SK-N-SH treated with all-trans-retinoic acid at 6 μM for 48 hours (cell line): ENCODE data around the gene SGPL1.

Source experiments
- ATAC-seq: fragments of 200-7000 bp; cut with Tn5 transposase; 3 replicates; pipeline ENCODE4 v1.9.1; 2020; ENCODE audit warnings: mild to moderate bottlenecking, moderate library complexity
- ARNTL ChIP-seq: fragments of 450-650 bp; formaldehyde crosslinking; IDR thresholded peaks from 2 replicates; pipeline ENCODE4 v1.5.0; 2020; ENCODE audit warnings: low read depth, mild to moderate bottlenecking, moderate library complexity, borderline replicate concordance
- CREB5 ChIP-seq: fragments of 250-450 bp; sonication (Bioruptor Pico); IDR thresholded peaks from 2 replicates; pipeline ENCODE4 v1.5.1; 2020; ENCODE audit warnings: low read depth, mild to moderate bottlenecking, moderate library complexity
- CSDC2 ChIP-seq: fragments of 250-450 bp; sonication (Bioruptor Pico); IDR thresholded peaks from 2 replicates; pipeline ENCODE4 v1.5.0; 2020; ENCODE audit warnings: mild to moderate bottlenecking, moderate library complexity
- ESRRG ChIP-seq: fragments of 250-450 bp; sonication (Bioruptor Pico); IDR thresholded peaks from 2 replicates; pipeline ENCODE4 v1.6.1; 2021; ENCODE audit warnings: mild to moderate bottlenecking
- GLIS3 ChIP-seq: fragments of 250-450 bp; sonication (Bioruptor Pico); IDR thresholded peaks from 2 replicates; pipeline ENCODE4 v1.5.0; 2020; ENCODE audit warnings: mild to moderate bottlenecking, moderate library complexity
- ISL1 ChIP-seq: fragments of 250-450 bp; sonication (Bioruptor Pico); IDR thresholded peaks from 2 replicates; pipeline ENCODE4 v2.1.2; 2022; ENCODE audit warnings: mild to moderate bottlenecking, moderate library complexity
- OSR1 ChIP-seq: fragments of 250-450 bp; sonication (Bioruptor Pico); IDR thresholded peaks from 2 replicates; pipeline ENCODE4 v1.8.0; 2022; ENCODE audit warnings: moderate library complexity, mild to moderate bottlenecking, inconsistent platforms
- PATZ1 ChIP-seq: fragments of 250-450 bp; sonication (Bioruptor Pico); IDR thresholded peaks from 2 replicates; pipeline ENCODE4 v1.8.0; 2020; ENCODE audit warnings: mild to moderate bottlenecking, moderate library complexity, borderline replicate concordance
- POU6F1 ChIP-seq: fragments of 250-450 bp; sonication (Bioruptor Pico); IDR thresholded peaks from 2 replicates; pipeline ENCODE4 v1.8.0; 2021; ENCODE audit warnings: low read depth, mild to moderate bottlenecking, moderate library complexity, borderline replicate concordance
- PPARA ChIP-seq: fragments of 250-450 bp; sonication (Bioruptor Pico); IDR thresholded peaks from 2 replicates; pipeline ENCODE4 v1.5.0; 2020; ENCODE audit warnings: mild to moderate bottlenecking, borderline replicate concordance
- RARB ChIP-seq: fragments of 250-450 bp; sonication (Bioruptor Pico); IDR thresholded peaks from 2 replicates; pipeline ENCODE4 v1.8.0; 2021; ENCODE audit warnings: mild to moderate bottlenecking, moderate library complexity
- SNAI2 ChIP-seq: fragments of 250-450 bp; sonication (Bioruptor Pico); IDR thresholded peaks from 2 replicates; pipeline ENCODE4 v1.5.0; 2020; ENCODE audit warnings: mild to moderate bottlenecking, moderate library complexity
- TCF4 ChIP-seq: fragments of 250-450 bp; sonication (Bioruptor Pico); IDR thresholded peaks from 2 replicates; pipeline ENCODE4 v1.8.0; 2021; ENCODE audit warnings: mild to moderate bottlenecking, moderate library complexity, borderline replicate concordance
- TSHZ2 ChIP-seq: fragments of 250-450 bp; sonication (Bioruptor Pico); IDR thresholded peaks from 2 replicates; pipeline ENCODE4 v1.5.0; 2020; ENCODE audit warnings: mild to moderate bottlenecking, moderate library complexity
- ZC3H10 ChIP-seq: fragments of 250-450 bp; sonication (Bioruptor Pico); IDR thresholded peaks from 2 replicates; pipeline ENCODE4 v1.5.1; 2021; ENCODE audit warnings: mild to moderate bottlenecking, moderate library complexity
- ZFP30 ChIP-seq: fragments of 450-650 bp; formaldehyde crosslinking; IDR thresholded peaks from 2 replicates; pipeline ENCODE4 v1.5.0; 2022; ENCODE audit warnings: mild to moderate bottlenecking, moderate library complexity
- ZNF565 ChIP-seq: fragments of 450-650 bp; formaldehyde crosslinking; conservative IDR thresholded peaks from 2 replicates; pipeline ENCODE4 v1.5.0; 2020; ENCODE audit warnings: low read depth, mild to moderate bottlenecking, moderate library complexity
- ZNF70 ChIP-seq: fragments of 450-650 bp; formaldehyde crosslinking; IDR thresholded peaks from 2 replicates; pipeline ENCODE4 v1.5.0; 2020; ENCODE audit warnings: mild to moderate bottlenecking, moderate library complexity
- ZNF8 ChIP-seq: fragments of 450-650 bp; formaldehyde crosslinking; IDR thresholded peaks from 2 replicates; pipeline ENCODE4 v1.5.0; 2020; ENCODE audit warnings: mild to moderate bottlenecking, moderate library complexity

The SGPL1 gene

GRCh38 chr10:70847659-70848360 is 32.1 kb downstream of the SGPL1 start:
- no peak for ATAC-seq
- no peak for TF ChIP-seq ISL1
- TF ChIP-seq ZFP30 (CRISPR knock-in tag), result no peak

- TF ChIP-seq ZC3H10 (CRISPR knock-in tag), result 0 out of 2 replicates have a peak, but pooled peaks have one; percentile 11
- no peak for TF ChIP-seq ZNF70
- TF ChIP-seq ISL1, result 0 out of 2 replicates have a peak, but pooled peaks have one; percentile 23
- ATAC-seq, result peak; percentile 87
These were observed 33.9 kb downstream of the SGPL1 start for GRCh38 chr10:70849582-70850016.

GRCh38 chr10:70850097-70850496 is 34.3 kb downstream of the SGPL1 start:
- ATAC-seq, result no peak; the same call in 2 of the 3 replicates
- TF ChIP-seq POU6F1 (no peak), ISL1 (no peak), CREB5 (no peak), ESRRG (CRISPR knock-in tag) (no peak), OSR1 (no peak), TSHZ2 (CRISPR knock-in tag) (no peak), RARB (no peak), TCF4 (no peak), PATZ1 (CRISPR knock-in tag) (no peak)
- TF ChIP-seq, all 23 proteins: peak for 0

GRCh38 chr10:70851597-70852475 is 36.1 kb downstream of the SGPL1 start:
- no peak for ATAC-seq

GRCh38 chr10:70853038-70853437 is 37.3 kb downstream of the SGPL1 start:
- ATAC-seq, result no peak
- TF ChIP-seq CREB5 (no peak), GLIS3 (CRISPR knock-in tag) (no peak), RARB (no peak), POU6F1 (no peak), TSHZ2 (CRISPR knock-in tag) (no peak), ARNTL (no peak), ZNF8 (CRISPR knock-in tag) (no peak), ZNF565 (CRISPR knock-in tag) (no peak), PPARA (CRISPR knock-in tag) (no peak)

More at GRCh38 chr10:70851597-70852475, 36.1 kb downstream of the SGPL1 start:
- TF ChIP-seq PPARA (CRISPR knock-in tag) (no peak), SNAI2 (CRISPR knock-in tag) (no peak), ARNTL (no peak), TCF4 (no peak), ZFP30 (CRISPR knock-in tag) (no peak), GLIS3 (CRISPR knock-in tag) (no peak), CSDC2 (CRISPR knock-in tag) (no peak), OSR1 (no peak)
